Osteoblast (primary cell): ENCODE results near the gene ESR1. TPM values are rescaled to one million over a fixed set of nuclear protein-coding genes. Genes with fewer than 3 reads are reported as not detected.

Source experiments
- DNase-seq: peaks from one replicate; pipeline ENCODE4 v3.0.0; 2011; ENCODE audit warnings: low spot score, mixed read lengths; ENCODE audit not compliant: insufficient read length; ENCODE audit errors: missing footprints
- H2AFZ ChIP-seq: 2 replicates; pipeline ENCODE4 v1.6.0; 2011; ENCODE audit warnings: mild to moderate bottlenecking, low read length
- H3K27ac ChIP-seq: 2 replicates; pipeline ENCODE4 v1.5.1; 2011; ENCODE audit warnings: mild to moderate bottlenecking, low read depth, low read length, moderate library complexity
- H3K27me3 ChIP-seq: 2 replicates; pipeline ENCODE4 v1.6.0; 2012; ENCODE audit warnings: mild to moderate bottlenecking, control low read depth, inconsistent platforms, low read length, moderate library complexity; ENCODE audit not compliant: insufficient read depth
- H3K36me3 ChIP-seq: 2 replicates; pipeline ENCODE4 v1.5.1; 2011; ENCODE audit warnings: mild to moderate bottlenecking, low read length, control low read depth, moderate library complexity; ENCODE audit not compliant: insufficient read depth
- H3K4me1 ChIP-seq: 2 replicates; pipeline ENCODE4 v1.5.1; 2011; ENCODE audit warnings: mild to moderate bottlenecking, low read length, control low read depth, moderate library complexity; ENCODE audit not compliant: insufficient read depth
- H3K4me2 ChIP-seq: 2 replicates; pipeline ENCODE4 v1.6.0; 2011; ENCODE audit warnings: mild to moderate bottlenecking, low read length; ENCODE audit not compliant: insufficient read depth
- H3K4me3 ChIP-seq: fragments of 200-600 bp; sonication (generic); 3 replicates; pipeline ENCODE4 v1.5.1; 2012; ENCODE audit warnings: mild to moderate bottlenecking, low read length, inconsistent platforms; ENCODE audit not compliant: insufficient read depth
- H3K79me2 ChIP-seq: 2 replicates; pipeline ENCODE4 v1.6.0; 2012; ENCODE audit warnings: mild to moderate bottlenecking, low read length, control low read depth, inconsistent platforms; ENCODE audit not compliant: insufficient read depth
- H3K9me3 ChIP-seq: 2 replicates; pipeline ENCODE4 v1.5.1; 2011; ENCODE audit warnings: low read depth, low read length, control low read depth
- H4K20me1 ChIP-seq: 2 replicates; pipeline ENCODE4 v1.6.0; 2012; ENCODE audit warnings: mild to moderate bottlenecking, low read length, control low read depth; ENCODE audit not compliant: insufficient read depth
- CTCF ChIP-seq: IDR thresholded peaks from 2 replicates; pipeline ENCODE4 v1.5.1; 2011; ENCODE audit warnings: mild to moderate bottlenecking, low read depth, low read length, moderate library complexity; ENCODE audit errors: extremely low read depth
- total RNA-seq: library from RNA; depleted of rRNA; stranded (reverse); fragments of >200 nt; gene quantifications from 2 replicates; pipeline ENCODE4 v1.2.3, GENCODE V29; 2012

The ESR1 gene
- total RNA-seq, 1 donor = 3.3 TPM

GRCh38 chr6:151958332-151958731 lies 150.8 kb downstream of the ESR1 start:
- Histone ChIP-seq H3K27me3 (no peaks in the 10 kb centered on the region), H3K4me2 (peak overlapping the region; percentile 25), H3K79me2 (no peaks in the 10 kb centered on the region), H4K20me1 (no peaks in the 10 kb centered on the region), H3K27ac (peak overlapping the region; percentile 55), H3K9me3 (no peaks in the 10 kb centered on the region), H3K36me3 (no peaks in the 10 kb centered on the region), H3K4me3 (no peak overlapping the region), H2AFZ (peak overlapping the region; percentile 4), H3K4me1 (peaks cover 30% of the 10 kb centered on the region)
- peak; percentile 24 for TF ChIP-seq CTCF
- DNase-seq = peak; percentile 4

- peaks cover 30% of the 10 kb centered on the region for H3K4me1 ChIP-seq
- H3K9me3 ChIP-seq = no peaks in the 10 kb centered on the region
- H4K20me1 ChIP-seq = no peaks in the 10 kb centered on the region
- peak overlapping the region; percentile 25 for H3K4me2 ChIP-seq
- H3K36me3 ChIP-seq = no peaks in the 10 kb centered on the region
- no peaks in the 10 kb centered on the region for H3K27me3 ChIP-seq
- peak overlapping the region; percentile 4 for H2AFZ ChIP-seq
- H3K27ac ChIP-seq = peak overlapping the region; percentile 55
- no peak for DNase-seq
- no peak overlapping the region for H3K4me3 ChIP-seq
- H3K79me2 ChIP-seq = no peaks in the 10 kb centered on the region
- TF ChIP-seq CTCF = no peak
These were observed 151.6 kb downstream of the ESR1 start for GRCh38 chr6:151959086-151959485.

- H3K27ac ChIP-seq = peak overlapping the region; percentile 24
- no peak for TF ChIP-seq CTCF
- H2AFZ ChIP-seq = no peak overlapping the region
- H3K4me1 ChIP-seq = peaks cover 30% of the 10 kb centered on the region
- H3K9me3 ChIP-seq = no peaks in the 10 kb centered on the region
- no peaks in the 10 kb centered on the region for H3K36me3 ChIP-seq
- no peak overlapping the region for H3K4me3 ChIP-seq
- H3K79me2 ChIP-seq = no peaks in the 10 kb centered on the region
- no peaks in the 10 kb centered on the region for H4K20me1 ChIP-seq
- no peak for DNase-seq
- H3K4me2 ChIP-seq = no peak overlapping the region
- no peaks in the 10 kb centered on the region for H3K27me3 ChIP-seq
These were observed 154.3 kb downstream of the ESR1 start for GRCh38 chr6:151961809-151962208.

- H3K4me1 ChIP-seq = peaks cover 30% of the 10 kb centered on the region
- H3K79me2 ChIP-seq = no peaks in the 10 kb centered on the region
- DNase-seq = no peak
- H3K27me3 ChIP-seq = no peaks in the 10 kb centered on the region
- H3K9me3 ChIP-seq = no peaks in the 10 kb centered on the region
- no peak for TF ChIP-seq CTCF
- H3K36me3 ChIP-seq = no peaks in the 10 kb centered on the region
- H2AFZ ChIP-seq = no peak overlapping the region
- peak overlapping the region; percentile 24 for H3K27ac ChIP-seq
- no peaks in the 10 kb centered on the region for H4K20me1 ChIP-seq
- no peak overlapping the region for H3K4me3 ChIP-seq
- peak overlapping the region; percentile 27 for H3K4me2 ChIP-seq
These were observed 154.9 kb downstream of the ESR1 start for GRCh38 chr6:151962246-151962846.
